Measurements from ENCODE around the gene FAM83E. TPM values are rescaled to one million over a fixed set of nuclear protein-coding genes. Genes with fewer than 3 reads are reported as not detected.

Gene FAM83E
- total RNA-seq, result 0.43 and 1.2 TPM in 2 replicates

GRCh38 chr19:48614436-48615230 lies at the start of gene FAM83E:
TSS of gene FAM83E (minus strand) at chr19:48615076. CDS start at chr19:48613372, 1,704 bp downstream.

GRCh38 chr19:48646001-48646721 lies 31.3 kb upstream of the FAM83E start, which contains the start of gene CA11:
TSS of gene CA11 (minus strand) at chr19:48646187. CDS start at chr19:48645632, 555 bp downstream.

GRCh38 chr19:48636859-48637448 lies 22.1 kb upstream of the FAM83E start, which contains the start of gene DBP:
TSS of gene DBP (minus strand) at chr19:48637379. CDS start at chr19:48636994, 385 bp downstream.

GRCh38 chr19:48618916-48619691 lies 4.2 kb upstream of the FAM83E start, which contains the start of the genes RPL18 and SPHK2:
TSS of gene RPL18 (minus strand) at chr19:48619178. CDS start at chr19:48619143, 35 bp downstream.
TSS of gene SPHK2 (plus strand) at chr19:48619506. CDS start at chr19:48620515, 1,009 bp downstream.

GRCh38 chr19:48606463-48607358 lies 8.2 kb downstream of the FAM83E start, which contains the start of gene SPACA4:
TSS of gene SPACA4 (plus strand) at chr19:48606742. CDS start at chr19:48606979, 237 bp downstream.

Other genes with a start within 250 kb of the FAM83E start
- 198 and 212 TPM in 2 replicates for gene KDELR1, start 223.5 kb downstream of the FAM83E start, total RNA-seq
- gene GRIN2D, start 221.4 kb downstream of the FAM83E start, total RNA-seq, result 1.8 and 3.9 TPM in 2 replicates
- 18.8 and 40.3 TPM in 2 replicates for gene GRWD1, start 169.1 kb downstream of the FAM83E start, total RNA-seq
- 0.33 and 0.79 TPM in 2 replicates for gene KCNJ14, start 159.5 kb downstream of the FAM83E start, total RNA-seq
- 57.3 and 76.9 TPM in 2 replicates for gene CYTH2, start 145.7 kb downstream of the FAM83E start, total RNA-seq
- 2.1 and 2.7 TPM in 2 replicates for gene LMTK3, start 103.2 kb downstream of the FAM83E start, total RNA-seq
- 0.54 and 0.79 TPM in 2 replicates for gene SULT2B1, start 62.9 kb downstream of the FAM83E start, total RNA-seq
- not detected in 2 replicates for gene SPACA4, start 8.3 kb downstream of the FAM83E start, total RNA-seq
- gene RPL18, start 4.1 kb upstream of the FAM83E start, total RNA-seq, result 1,714 and 1,895 TPM in 2 replicates
- gene SPHK2, start 4.4 kb upstream of the FAM83E start, total RNA-seq, result 8.2 and 9.2 TPM in 2 replicates
- 2.1 and 5.5 TPM in 2 replicates for gene DBP, start 22.3 kb upstream of the FAM83E start, total RNA-seq
- 0.11 and 5.9 TPM in 2 replicates for gene CA11, start 31.1 kb upstream of the FAM83E start, total RNA-seq
- gene NTN5, start 57.9 kb upstream of the FAM83E start, total RNA-seq, result 0.11 and 0.39 TPM in 2 replicates
- under 0.01 TPM in 1 of 2 replicates, not detected in the other for gene FUT2, start 80.9 kb upstream of the FAM83E start, total RNA-seq
- 1.3 and 2.4 TPM in 2 replicates for gene MAMSTR, start 104.6 kb upstream of the FAM83E start, total RNA-seq
- 2.7 and 4.2 TPM in 2 replicates for gene RASIP1, start 125.5 kb upstream of the FAM83E start, total RNA-seq
- 0.39 TPM in 1 of 2 replicates, not detected in the other for gene IZUMO1, start 131.8 kb upstream of the FAM83E start, total RNA-seq
- 0.39 and 1.5 TPM in 2 replicates for gene FUT1, start 137.6 kb upstream of the FAM83E start, total RNA-seq
- 0.39 TPM in 1 of 2 replicates, not detected in the other for gene FGF21, start 140.4 kb upstream of the FAM83E start, total RNA-seq
- 15.7 and 22.6 TPM in 2 replicates for gene BCAT2, start 196.0 kb upstream of the FAM83E start, total RNA-seq
- gene HSD17B14, start 221.4 kb upstream of the FAM83E start, total RNA-seq, result 3.8 and 20.4 TPM in 2 replicates